VCaP (cell line): ENCODE data around the gene KCND1.

Experiments
- H3K27ac ChIP-seq: fragments of 450-650 bp; 2 replicates; pipeline ENCODE4 v1.5.1; 2017
- CTCF ChIP-seq: fragments of 450-650 bp; conservative IDR thresholded peaks from 2 replicates; pipeline ENCODE4 v1.5.1; 2017; ENCODE audit warnings: mild to moderate bottlenecking, moderate library complexity

Gene KCND1

GRCh38 chrX:48971249-48972219, at the start of gene KCND1:
TSS of gene KCND1 (minus strand) at chrX:48971844. CDS start at chrX:48970271, 1,573 bp downstream.
- no peak for TF ChIP-seq CTCF
- no peak within 1 kb of the TSS for H3K27ac ChIP-seq

GRCh38 chrX:49019599-49020249, 48.1 kb upstream of the KCND1 start:
- no peak overlapping the region for H3K27ac ChIP-seq
- no peak for TF ChIP-seq CTCF

GRCh38 chrX:49019050-49019449, 47.4 kb upstream of the KCND1 start:
- no peak for TF ChIP-seq CTCF
- H3K27ac ChIP-seq: no peak overlapping the region

GRCh38 chrX:49003696-49004095, 32.1 kb upstream of the KCND1 start:
- TF ChIP-seq CTCF: no peak
- no peak overlapping the region for H3K27ac ChIP-seq

GRCh38 chrX:49002091-49002935, 30.7 kb upstream of the KCND1 start, which contains the start of gene GRIPAP1:
TSS of gene GRIPAP1 (minus strand) at chrX:49002264. CDS start at chrX:49002229, 35 bp downstream.
- H3K27ac ChIP-seq: peak within 1 kb of the TSS; percentile 52
- no peak for TF ChIP-seq CTCF

- TF ChIP-seq CTCF: no peak
- peak overlapping the region; percentile 52; the same call in 1 of the 2 replicates for H3K27ac ChIP-seq
Observed at GRCh38 chrX:49001521-49002090, 30.0 kb upstream of the KCND1 start.
